ENCODE measurements around the gene MGME1.

MGME1 gene

DNA sequence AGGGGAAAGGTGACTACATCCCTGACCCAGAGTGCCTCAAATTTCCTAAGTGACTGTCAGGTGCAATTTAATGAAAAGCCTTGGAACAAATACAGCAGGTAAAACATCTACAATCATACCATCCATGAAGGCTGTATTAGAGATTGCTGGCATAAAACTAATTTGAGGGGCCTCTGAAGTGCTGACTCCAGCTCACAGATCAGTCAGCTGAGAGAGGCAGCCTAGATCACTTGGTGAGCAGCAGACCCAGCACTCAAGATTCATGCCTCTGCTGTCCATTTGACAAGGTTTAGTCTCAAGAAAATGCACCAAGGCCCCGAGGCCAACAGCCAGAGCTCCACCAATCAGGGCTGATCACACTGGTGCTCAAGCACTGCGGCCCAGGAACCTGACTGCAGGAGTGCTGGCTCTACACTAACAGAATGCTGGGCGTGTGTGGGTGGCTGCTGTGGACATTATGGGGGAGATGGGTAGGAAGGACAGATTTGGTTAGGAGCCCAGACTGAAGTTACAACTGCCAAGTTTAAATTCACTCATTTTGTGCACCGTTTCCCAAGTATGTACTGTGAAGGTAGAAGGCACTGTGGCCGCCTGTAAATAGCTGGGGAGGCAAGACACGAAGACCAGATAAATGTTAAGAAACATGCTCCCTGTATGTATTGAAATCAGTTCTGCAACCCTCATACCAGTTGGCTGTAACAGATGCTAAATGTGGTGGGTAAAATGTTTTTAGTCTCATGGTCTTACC is 28.4 kb upstream of the MGME1 start:
- DNase-seq: no peak

- DNase-seq: no peak
Observed at GRCh38 chr20:17941087-17941825, 27.6 kb upstream of the MGME1 start.

- DNase-seq: no peak
Observed at GRCh38 chr20:17941826-17942196, 27.0 kb upstream of the MGME1 start.

DNA sequence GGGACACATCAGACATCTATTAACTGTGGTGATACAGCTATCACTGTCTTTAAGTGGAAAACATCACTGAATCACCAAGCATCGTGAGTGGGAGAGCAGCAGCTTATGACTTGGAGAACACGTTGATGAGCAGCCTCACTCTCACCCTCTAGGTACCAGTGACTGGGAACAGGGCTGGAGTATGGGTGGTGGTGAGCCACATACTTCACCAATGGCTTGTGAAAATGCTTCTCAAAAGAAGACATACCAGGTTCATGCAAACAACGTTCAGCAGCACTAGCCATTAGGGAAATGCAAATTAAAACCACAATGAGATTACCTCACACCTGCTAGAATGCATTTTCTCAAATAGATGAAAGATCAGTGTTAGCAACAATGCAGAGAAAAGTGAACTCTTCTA is 25.5 kb upstream of the MGME1 start:
- no peak for DNase-seq

DNA sequence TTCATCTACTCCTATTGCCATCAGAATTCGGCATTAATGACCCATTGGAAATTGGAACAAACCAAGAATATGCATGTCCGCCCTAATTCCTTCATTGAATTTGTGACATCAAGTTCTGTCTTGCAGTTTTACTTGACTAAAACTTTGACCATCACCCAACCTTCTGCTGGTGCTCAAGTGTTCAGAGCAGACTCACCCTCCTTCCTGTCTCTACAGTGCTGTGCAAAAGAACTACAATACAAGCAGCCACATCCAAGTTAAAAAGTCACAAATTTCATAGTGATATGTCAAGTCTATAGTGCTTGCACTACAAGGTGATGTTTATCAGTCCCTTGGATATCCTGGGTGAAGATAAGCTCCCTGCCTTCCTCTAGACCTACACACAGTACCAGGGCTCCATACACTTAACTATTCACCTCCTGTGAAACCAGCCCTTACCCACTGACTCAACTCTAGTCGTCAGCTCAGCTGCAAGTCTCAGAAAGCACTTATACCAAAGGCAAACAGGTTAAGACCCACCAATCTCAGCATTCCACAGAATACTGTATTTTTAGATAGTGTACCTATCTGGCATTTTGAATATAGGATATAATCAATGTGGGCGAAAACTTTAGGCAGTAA is 23.9 kb upstream of the MGME1 start:
- DNase-seq: no peak

GRCh38 chr20:17946040-17946439 is 22.8 kb upstream of the MGME1 start:
- DNase-seq: no peak

DNA sequence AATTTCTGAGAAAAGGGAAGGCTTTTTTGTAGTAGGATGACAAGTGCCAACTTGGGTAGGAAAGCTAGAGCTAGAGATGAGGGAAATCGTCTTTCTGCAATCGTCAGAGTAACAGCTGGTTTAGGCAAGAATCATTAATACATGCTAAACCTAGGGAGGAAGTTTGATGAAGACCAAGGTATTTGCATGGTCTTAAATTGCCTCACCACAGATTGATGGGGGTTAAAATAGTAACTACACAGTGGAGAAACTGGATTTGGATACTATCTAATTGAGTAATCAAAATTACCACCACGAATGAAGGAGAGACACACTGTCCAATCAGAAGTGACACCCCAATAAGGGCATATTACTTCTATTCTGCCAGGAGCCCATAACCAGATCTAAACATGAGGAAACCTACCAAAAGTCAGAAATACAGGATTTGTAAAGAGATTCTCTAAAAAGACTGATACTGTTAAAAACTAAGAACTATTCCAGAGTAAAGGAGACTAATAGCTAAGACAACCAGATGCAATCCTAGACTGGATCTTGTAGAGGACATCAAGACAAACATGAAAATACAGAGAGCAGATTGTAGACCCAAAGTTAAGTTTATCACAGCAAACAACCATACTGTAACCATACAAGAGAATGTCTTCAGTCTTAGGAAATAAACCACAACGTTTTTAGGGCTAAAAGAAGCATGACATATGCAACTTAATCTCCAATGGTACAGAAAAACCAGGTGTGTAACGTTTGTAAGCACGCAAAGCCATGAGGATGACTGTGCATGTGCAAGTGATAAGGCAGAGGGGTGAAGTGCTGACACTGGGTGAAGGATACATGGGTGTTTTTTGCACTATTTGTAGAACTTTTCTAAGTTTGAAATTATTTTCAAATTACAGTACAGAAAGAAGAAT is 22.0 kb upstream of the MGME1 start:
- no peak for DNase-seq

- no peak for DNase-seq
Observed at GRCh38 chr20:17947474-17947815, 21.4 kb upstream of the MGME1 start.

DNA sequence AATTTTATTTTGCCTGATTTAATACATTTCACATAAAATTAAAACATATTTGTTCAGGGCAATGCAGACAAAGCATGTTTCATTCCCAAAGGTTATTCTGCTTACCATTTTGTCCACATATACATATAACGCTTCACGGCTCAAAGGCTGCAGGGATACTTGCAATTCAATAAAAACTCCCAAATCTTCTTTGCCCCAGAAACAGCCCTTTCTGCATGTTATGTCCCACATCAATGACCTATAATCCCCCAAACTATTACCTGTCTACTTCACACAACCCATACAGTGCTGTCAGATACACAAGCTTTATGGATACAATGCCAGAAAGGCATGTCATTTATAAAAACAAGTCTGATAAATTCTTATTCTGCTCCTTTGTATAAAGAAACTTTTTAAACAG is 20.4 kb upstream of the MGME1 start:
- no peak for DNase-seq

DNA sequence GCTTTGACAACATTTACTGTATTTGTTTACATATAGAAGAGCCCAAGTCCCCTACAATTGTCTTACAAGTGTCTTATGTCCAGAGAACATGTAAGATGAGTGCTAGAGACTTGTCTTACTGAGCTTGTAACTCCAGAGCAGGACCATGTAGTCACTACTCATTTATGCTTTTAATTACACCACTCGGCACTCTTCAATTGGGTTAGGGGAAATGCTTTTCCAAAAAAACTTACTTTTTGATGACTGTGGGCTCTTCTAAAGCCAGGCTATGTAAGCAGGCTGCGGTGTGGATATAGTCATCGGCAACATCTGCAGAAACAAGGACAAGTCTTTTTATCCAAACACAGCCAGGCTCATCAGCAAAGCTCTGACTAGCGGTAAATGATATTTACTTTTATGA is 18.9 kb upstream of the MGME1 start:
- no peak for DNase-seq

GRCh38 chr20:17950670-17951069 is 18.1 kb upstream of the MGME1 start:
- no peak for DNase-seq

DNA sequence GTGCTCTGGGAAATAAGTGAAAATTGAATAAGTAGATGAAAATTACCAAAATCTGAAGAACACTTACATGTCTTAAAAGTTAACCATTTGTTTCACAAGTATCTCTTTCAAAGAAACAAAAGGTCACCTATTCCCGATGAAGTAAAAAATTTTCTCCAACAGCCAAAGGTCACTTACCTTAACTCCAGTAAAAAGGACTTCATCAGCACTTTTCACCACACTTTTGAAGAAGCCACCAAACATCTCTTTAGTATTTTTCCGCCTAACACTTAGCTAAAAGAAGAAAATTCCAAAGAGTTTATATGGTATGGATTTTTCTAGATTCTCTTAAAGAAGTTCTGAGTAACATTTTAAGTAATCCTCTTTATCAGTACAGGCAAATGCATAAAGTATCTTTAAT is 17.5 kb upstream of the MGME1 start:
- no peak for DNase-seq

DNA sequence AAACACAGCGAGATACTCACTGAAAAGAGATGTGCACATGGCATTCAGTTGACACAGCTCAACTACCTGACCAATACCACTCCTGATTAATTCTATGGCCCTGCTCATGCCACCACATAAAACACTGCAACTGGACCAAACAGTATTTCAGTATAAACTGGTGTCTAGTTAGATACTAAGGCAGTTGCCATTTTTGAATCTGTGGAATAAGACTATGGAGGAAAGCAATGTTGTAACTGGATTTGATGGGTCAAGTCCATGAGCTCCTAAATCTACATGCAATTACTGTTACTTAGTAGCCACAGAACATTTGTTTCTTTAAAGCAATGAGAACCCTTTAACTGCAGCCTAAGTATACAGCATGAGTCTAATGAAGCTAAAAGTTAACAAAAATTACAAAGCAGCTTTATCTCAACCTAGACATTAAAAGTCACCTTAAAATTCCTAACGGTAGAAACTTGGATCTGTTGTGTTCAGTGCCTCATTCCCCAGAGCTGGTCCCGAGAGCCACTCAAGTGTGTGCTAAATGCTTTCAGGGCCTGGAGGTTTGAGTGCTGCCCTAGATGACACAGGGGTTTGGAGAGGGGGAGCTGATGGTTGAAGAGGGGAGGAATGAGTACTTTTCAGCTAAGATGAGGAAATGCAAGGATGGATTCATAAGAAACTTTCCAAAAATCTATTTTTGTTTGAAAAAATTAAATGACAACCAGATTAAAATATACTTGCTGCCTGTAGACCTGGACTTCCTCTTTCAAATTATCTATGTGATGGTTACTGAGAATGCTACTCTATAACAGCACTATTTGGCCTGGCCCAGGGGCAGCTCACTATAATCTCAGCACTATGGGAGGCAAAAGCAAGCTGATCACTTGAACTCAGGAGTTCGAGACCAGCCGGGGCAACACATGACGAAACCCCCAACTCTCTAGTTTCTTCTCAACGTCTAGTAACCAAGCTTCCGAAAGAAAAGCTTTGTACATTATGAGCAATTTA is 15.8 kb upstream of the MGME1 start:
- DNase-seq: no peak

DNA sequence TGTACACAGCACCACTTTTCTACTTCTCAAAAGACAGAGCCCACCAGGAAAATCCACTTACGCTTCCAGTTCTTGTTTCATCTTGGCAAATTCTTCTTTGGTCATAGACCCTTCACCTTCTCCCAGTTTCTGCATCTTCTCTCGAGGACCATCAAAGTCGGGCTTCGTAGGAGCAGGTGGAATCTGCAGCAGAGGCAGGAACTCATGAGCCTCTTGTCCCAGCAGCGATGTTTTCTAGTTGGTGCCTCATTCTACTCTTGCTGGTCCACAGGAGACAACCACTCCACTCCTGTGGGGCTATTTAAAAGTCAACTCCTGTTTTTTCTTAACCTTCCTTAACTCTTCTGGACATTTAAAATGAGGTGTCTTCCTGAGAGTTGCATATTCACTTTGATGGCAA is 14.9 kb upstream of the MGME1 start:
- DNase-seq: no peak

- no peak for DNase-seq
Observed at GRCh38 chr20:17955302-17955701, 13.5 kb upstream of the MGME1 start.

- no peak for DNase-seq
Observed at GRCh38 chr20:17956099-17956685, 12.6 kb upstream of the MGME1 start.

DNA sequence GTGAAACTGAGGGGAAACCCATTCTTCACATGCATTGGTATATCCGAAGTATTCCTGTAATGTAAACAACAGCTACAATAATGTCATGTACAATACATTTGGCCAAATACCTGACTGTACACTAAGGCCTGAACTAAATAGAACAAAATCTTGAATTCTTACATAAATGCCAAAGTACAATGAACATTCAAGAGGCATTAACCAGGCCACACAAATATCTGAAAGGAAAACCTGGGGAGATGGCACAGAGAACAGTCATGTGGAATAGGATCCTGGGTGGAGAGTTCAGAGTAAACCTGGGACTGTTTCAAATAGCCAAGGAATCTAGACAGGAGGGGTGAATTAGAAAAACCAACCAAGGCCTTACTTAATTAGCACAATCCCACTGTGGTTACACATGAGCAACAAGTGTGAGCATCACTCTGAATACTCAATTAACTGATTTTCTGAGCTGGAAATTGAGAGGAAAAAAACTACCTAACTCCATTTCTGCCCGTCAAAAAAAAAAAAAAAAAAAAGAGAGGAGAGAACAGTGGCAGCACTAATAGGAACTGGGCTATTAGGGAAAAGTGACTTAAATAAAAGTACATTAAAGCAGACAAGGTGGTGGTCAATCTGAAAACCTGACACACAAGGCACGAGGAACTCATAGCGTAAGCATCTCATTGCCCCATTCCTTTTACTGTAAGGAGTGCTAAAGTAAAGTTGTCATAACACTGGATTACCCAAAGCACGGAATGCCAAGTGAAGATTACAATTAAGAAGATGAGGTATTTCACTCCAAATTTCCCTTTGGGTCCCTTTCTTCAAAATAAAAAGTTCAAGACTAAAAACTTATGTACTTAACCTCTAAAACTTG is 11.1 kb upstream of the MGME1 start:
- DNase-seq: no peak

DNA sequence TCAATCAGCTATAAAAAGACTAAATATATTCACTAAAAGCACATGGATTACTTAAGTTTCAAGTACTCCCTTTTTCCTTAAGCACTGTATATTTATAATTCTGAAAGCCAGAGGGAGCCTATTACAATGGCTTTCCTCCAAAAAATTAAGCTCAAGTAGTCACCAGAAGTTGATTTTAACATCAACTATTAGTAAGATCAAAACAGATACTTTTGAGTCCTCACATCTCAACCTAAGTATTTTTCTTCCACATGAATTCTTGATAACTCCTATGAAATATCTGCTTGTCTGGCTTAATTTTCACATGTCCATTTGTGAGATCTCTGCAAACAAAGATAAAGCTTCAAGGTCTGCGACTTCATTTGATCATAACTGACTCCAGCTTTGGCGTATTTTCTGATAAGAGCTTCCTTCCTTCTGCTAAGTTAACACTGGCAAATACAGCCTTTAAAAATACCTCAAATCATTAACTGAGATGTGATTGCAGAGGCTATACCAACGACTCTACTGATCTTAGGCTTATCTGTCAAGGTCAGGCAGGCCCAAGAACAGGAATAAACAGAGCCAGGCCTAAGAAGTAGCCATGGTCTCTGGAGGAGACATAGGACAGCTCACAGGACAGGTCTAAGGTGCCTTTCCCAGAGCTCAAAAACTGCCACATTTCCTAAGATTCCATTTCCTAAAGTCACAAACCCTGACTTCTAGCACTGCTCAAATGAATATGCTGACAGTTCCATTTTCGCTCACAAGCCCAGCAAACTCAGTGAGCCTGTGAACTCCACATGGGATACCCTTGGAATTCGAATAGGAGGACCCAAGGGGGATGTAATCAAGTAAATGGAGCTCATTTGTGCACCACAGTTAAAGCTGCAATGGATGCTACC is 10.2 kb upstream of the MGME1 start:
- DNase-seq: no peak

DNA sequence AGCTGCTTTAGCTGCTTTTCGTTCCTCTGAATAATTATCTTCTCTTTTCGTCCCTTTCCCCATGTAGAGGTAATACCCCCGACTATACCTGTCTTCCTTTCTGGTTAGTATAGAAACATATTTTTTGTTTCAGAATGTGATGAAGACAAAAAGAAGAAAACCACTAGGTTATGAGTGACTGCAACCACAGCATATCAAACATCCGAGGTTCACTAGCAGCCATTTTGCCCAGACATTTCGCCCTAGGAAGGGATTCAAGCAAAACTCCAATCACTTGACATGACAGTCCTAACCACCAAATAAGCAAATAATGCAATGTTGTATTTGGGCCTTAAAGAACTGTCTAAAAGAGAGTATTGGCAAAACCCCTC is 9.6 kb upstream of the MGME1 start:
- DNase-seq: no peak

Measured in NCI-H1048 (cell line).